ENCODE results near the gene COLEC11.
A peak's percentile ranks its signal among the peaks of the same experiment; 100 is the strongest.
"Not testable (repeated sequence)": the region's sequence is repeated elsewhere in the genome, so short reads cannot be mapped to it uniquely, and the experiment has no call there.

The COLEC11 gene

GRCh38 chr2:3606028-3606369 lies 11.1 kb downstream of the COLEC11 start:
- DNase-seq (ENCODE audit: low spot score): no peak

DNA sequence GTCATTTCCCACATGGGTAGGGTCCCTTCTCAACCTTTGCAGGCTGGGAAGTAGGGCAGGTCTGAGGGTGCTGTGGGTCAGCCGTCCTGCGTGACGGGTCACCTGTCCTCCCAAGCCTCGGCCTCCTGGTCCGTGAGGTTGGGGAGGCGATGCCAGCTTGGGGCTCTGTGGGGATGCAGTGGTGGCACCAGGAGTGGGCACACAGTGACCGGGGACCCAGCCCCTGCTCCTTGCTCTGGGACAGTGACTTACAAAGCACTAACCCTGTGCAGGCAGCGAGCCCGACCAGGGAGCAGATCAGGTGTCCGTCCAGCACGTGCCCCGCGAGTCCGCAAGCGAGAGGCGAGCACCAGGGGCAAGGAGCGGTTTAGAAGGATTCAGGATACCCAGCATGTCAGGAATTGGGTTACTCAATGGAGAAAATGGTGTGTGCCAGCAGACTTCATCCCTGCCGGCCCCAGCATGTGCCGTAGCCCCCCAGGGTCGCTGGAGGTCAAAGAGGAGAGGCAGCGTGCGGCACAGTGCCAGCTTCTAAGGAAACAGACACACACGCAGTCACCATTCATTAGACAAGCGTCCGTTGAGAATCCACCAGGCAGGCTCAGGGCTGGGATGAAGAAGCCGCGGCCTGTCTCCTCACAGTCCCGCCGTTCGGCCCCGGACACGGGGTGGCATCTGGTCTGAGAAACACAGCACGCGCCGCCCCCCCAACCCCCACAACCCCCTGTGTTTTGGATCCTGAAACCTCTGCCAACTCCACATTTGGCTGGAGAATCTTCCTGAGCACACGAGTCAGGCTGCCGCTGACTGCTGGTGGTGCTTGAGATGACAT lies 11.7 kb downstream of the COLEC11 start:
- DNase-seq (ENCODE audit: low spot score): no peak

DNA sequence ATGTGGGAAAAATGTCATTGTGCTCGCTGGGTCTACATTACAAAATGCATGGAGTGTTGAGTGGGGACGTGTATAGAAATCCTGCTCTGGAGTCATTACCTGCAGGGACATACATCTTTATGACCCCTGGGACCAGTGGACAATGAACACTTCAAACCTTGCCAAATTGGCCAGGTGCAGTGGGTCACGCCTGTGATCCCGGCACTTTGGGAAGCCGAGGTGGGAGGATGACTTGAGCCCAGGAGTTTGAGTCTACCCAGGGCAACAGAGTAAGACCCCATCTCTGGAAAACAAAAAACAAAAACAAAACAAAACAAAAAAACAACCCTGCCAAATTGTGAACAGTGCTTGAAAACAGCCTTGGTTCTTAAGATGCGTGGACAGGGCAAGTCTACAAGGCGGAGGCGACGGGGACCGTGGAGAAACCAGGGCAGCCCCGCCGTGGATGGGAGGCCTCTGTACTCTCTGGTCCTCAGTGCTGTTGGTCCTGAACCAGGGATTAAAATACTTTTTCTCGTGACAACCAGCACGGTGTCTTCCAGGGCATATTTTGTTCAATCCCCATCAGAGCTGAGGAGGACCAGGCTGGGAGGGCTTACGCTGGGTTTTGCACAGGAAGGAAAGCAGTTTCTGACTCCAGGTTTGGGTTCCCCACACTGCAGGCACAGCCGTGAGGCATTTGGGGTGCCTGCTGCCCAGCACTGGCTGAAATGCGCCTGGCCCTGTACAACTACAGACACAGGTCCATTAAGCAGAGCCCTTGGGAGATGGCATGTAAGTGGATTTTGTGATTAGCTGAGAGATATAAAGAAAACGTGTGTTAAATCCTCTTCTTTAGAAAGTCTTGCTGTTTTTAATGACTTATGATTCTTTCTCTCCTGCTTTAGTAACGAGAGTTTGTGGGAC lies 13.7 kb downstream of the COLEC11 start:
- no peak for DNase-seq (ENCODE audit: low spot score)

GRCh38 chr2:3609279-3609673 lies 14.4 kb downstream of the COLEC11 start:
- DNase-seq (ENCODE audit: low spot score): not testable (repeated sequence)

DNA sequence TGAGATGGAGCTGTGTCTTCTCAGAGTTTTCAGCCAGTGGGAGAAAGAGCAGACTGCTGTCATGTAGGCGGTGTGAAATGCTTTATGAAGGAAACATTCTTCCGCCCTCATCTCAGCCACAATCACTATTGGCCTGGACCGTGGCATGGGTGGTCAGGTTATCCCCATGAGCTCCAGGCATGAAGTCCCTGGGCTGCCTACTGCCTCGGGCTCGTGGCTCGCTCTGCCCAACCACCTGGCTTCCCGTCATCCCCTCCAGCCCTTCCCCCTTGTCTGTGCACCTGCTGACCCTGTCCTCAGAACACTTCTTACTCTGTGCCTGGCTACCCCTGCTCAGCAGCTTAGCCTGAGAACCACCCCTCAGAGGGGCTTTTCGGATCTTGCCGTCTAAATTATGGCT lies 15.5 kb downstream of the COLEC11 start:
- no peak for DNase-seq (ENCODE audit: low spot score)

DNA sequence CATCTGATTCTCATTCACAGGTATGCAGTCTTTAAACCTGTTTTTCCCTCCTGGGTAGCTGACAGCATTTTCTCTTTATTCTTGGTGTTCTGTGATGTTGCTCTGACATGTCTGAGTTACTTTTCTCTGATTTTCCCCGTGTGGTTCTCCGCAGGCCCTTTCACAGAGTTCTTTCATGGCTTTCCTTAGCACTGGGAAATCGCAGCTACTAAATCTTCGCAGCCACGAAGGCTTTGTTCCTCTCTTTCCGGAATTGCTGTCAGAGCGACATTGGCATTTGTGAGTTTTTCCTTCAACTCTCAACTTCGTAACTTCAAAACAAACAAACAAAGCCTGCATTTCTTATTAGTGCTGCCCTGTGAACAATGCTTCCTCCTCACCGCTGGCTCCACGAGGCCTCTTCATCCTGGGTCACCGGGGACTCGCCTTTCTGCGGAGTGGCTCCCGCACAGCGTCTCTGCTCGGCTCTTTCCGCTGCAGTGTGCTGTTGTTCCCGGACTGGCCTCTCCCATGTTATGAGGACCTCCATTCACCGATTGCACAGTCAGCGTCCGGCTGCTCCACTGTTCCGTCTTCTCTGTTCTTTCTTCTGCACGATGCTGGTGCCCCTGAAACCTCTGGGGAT lies 16.1 kb downstream of the COLEC11 start:
- DNase-seq (ENCODE audit: low spot score): no peak

DNA sequence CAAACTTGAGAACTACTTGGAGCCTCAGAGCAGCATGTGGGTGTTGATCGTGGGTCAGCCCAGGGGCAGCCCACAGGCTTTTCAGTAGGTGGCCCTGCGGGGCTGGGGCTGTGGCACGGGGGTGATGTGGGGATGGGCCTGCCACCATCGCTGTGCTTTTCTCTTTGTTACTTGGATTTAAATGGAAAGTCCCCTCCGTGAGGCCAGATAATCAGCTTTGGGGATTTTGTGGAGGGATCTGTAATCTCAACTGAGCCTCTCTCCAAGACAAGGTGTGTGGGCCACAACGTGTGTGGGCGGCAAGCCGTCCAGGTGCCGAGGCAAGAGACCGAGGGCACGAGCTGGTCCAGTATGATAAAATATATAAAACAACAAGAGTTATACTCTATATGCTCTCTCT lies 16.7 kb downstream of the COLEC11 start:
- no peak for DNase-seq (ENCODE audit: low spot score)

- DNase-seq (ENCODE audit: low spot score): no peak
Observed at GRCh38 chr2:3612639-3613523, 18.0 kb downstream of the COLEC11 start.

DNA sequence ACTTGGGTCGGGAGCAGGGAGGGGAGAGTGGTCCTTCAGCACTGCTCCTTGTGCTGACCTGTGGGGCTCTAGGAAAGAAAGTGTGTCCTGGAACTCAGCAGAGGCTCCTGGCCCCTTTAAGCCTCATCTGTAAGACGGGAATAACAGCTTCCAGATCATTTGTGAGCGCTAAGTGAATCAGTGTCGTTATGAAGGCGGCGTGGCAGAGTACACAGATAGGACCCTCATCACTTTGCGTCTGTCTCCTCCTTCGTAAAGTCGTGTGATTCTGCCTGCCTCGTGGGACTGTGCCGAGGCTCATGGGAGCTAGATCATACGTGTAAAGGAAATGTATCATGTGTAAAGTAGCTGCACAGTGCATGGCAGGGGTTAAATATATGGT lies 18.6 kb downstream of the COLEC11 start:
- no peak for DNase-seq (ENCODE audit: low spot score)

- DNase-seq (ENCODE audit: low spot score): not testable (repeated sequence)
Observed at GRCh38 chr2:3614743-3615142, 19.8 kb downstream of the COLEC11 start.

- not testable (repeated sequence) for DNase-seq (ENCODE audit: low spot score)
Observed at GRCh38 chr2:3615541-3616200, 20.8 kb downstream of the COLEC11 start.

DNA sequence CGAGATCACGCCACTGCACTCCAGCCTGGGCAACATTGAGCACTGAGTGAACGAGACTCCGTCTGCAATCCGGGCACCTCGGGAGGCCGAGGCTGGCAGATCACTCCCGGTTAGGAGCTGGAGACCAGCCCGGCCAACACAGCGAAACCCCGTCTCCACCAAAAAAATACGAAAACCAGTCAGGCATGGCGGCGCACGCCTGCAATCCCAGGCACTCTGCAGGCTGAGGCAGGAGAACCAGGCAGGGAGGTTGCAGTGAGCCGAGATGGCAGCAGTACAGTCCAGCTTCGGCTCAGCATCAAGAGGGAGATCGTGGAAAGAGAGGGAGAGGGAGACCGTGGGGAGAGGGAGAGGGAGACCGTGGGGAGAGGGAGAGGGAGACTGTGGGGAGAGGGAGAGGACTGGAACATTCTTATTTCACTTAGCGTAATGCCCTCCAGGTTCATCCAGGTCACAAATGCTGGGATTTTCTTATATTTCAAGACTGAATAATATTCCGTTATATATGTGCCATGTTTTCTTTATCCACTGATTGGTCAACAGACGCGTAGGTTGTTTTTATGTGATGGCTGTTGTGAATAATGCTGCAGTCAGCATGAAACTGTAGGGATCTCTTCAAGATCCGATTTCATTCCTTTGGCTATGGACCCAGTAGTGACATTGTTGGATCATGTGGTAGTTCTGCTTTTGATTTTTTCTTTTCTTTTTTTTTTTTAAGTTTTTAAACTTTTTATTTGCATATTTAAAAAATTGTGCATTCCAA lies 21.7 kb downstream of the COLEC11 start:
- not testable (repeated sequence) for DNase-seq (ENCODE audit: low spot score)

GRCh38 chr2:3617198-3617890 lies 22.4 kb downstream of the COLEC11 start:
- DNase-seq (ENCODE audit: low spot score): no peak

DNA sequence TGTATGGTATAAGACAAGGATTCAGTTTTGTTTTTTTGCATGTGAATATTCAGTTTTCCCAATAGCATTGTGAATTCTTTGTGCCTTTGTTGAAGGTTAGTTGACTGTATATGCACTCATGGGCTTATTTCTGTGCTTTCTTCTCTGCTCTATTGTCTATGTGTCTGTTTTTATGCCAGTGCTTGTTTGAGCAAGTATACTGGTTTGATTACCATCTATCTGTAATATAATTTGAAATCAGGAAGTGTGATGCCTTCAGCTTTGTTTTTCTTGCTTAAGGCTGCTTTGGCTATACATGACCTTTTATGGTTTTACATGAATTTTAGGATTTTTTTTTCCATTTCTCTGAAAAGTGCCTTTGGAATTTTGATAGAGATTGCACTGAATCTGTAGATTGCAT lies 23.5 kb downstream of the COLEC11 start:
- DNase-seq (ENCODE audit: low spot score): no peak

DNA sequence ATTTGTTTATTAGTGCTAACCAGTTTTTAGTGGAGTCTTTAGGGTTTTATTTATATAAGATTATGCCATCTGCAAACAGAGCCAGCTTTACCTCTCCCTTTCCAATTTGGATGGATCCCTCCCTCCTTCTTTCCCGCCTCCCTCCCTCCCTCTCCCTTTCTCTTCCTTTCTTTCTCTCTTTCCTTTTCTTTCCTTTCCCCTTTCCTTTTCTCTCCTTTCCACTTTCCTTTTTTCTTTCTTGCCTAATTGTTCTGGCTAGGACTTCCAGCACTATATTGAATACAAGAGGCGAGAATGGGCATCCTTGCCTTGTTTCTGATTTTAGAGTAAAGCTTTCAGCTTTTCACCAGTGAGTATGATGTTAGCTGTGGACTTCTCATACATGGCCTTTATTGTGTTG lies 24.1 kb downstream of the COLEC11 start:
- no peak for DNase-seq (ENCODE audit: low spot score)

DNA sequence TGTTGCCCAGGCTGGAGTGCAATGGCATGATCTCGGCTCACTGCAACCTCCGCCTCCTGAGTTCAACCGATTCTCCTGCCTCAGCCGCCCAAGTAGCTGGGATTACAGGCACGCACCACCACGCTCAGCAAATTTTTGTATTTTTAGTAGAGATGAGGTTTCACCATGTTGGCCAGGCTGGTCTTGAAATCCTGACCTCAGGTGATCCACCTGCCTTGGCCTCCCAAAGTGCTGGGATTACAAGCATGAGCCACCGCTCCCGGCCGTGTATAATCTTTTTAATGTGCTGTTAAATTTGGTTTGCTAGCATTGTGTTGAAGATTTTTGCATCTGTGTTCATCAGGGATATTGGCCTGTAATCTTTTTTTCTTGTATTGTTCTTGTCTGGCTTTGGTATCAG lies 24.7 kb downstream of the COLEC11 start:
- not testable (repeated sequence) for DNase-seq (ENCODE audit: low spot score)

DNA sequence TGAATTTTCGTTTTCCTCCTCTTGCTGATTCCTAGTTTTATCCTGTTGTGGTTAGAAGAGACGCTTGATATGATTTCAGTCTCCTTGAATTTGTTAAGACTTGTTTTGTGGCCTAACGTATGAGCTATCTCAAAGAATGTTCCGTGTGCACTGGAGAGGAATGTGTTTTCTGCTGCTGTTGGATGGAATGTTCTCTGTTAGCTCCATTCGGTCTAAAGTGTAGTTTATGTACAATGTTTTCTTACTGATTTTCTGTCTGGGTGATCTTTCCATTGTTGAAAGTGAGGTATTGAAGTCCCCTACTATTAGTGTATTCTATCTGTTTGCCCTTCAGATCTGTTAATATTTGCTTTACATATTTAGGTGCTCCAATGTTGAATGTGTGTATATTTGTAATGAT lies 25.9 kb downstream of the COLEC11 start:
- DNase-seq (ENCODE audit: low spot score): peak; percentile 45

DNA sequence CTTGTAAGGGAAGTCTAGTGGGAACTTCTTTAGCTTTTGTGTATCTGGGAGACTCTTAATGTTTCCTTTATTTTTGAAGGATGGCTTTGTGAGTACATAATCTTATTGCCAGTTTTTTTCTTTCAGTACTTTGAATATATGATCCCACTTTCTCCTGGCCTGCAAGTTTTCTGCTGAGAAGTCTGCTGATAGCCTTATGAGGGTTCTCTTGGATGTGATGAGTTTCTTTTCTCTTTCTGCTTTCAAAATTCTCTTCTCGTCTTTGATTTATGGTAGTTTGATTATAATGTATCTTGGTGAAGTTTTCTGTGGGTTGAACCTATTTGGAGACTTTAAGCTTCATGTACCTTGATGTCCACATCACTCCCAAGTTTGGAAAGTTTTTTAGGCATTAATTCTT lies 28.1 kb downstream of the COLEC11 start:
- DNase-seq (ENCODE audit: low spot score): no peak

GRCh38 chr2:3624059-3624794 lies 29.3 kb downstream of the COLEC11 start:
- no peak for DNase-seq (ENCODE audit: low spot score)
